Activated T-cell treated with anti-CD3 and anti-CD28 coated beads, Interleukin-2, amount 50 U/mL, for 48 hours (primary cell): ENCODE measurements around the gene MIAT.

Experiments
- DNase-seq, 2 experiments: peaks; one replicate each; pipeline ENCODE4 v3.0.0-alpha.2; 2020

MIAT gene

GRCh38 chr22:26670459-26670858 is 13.1 kb downstream of the MIAT start:
- no peak for DNase-seq

GRCh38 chr22:26671317-26672059 is 14.1 kb downstream of the MIAT start:
- DNase-seq = peak; percentile 80 to 81

DNA sequence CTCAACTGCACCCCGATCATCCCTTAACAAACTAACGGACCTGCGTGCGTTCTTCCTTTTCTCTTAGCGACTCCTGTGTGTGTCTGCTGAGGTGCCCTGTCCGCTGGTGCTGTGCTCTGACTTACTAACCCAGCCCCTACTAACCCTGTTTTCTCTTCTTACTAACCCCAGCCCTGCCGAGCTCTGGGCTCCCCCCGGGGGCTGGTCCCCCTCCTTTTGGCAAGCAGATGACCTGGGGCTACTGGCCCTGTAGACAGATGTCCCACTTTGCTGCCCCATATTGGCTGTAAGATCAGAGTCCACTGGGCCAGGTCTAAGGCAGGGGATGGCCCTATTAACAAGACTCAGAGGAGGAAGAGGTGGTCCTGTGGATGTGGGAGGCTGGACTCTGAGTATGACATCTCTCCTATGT is 14.7 kb downstream of the MIAT start:
- peak in 1 of 2 experiments; percentile 55 for DNase-seq

- peak; percentile 92 to 95 for DNase-seq
Measured at GRCh38 chr22:26672590-26673468, 15.4 kb downstream of the MIAT start.

DNA sequence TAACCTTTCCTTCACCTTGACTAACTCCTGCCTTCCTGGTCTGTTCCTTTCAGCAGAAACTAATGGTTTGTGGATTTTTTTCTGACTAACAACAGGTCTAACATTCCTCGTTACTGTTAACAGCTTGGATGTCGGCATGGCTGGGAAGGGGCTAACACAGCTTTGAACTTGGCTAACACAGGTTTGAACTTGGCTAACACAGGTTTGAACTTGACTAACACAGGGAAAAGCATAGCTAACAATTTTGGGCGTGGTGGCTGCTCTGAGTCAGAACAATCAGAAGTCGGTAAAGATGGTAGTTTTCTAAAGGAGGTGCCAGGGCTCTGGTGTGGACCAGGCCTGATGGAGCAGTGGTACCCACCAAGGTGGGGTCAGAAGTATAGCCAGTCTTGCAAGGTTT is 16.1 kb downstream of the MIAT start:
- DNase-seq = peak; percentile 51 to 61

DNA sequence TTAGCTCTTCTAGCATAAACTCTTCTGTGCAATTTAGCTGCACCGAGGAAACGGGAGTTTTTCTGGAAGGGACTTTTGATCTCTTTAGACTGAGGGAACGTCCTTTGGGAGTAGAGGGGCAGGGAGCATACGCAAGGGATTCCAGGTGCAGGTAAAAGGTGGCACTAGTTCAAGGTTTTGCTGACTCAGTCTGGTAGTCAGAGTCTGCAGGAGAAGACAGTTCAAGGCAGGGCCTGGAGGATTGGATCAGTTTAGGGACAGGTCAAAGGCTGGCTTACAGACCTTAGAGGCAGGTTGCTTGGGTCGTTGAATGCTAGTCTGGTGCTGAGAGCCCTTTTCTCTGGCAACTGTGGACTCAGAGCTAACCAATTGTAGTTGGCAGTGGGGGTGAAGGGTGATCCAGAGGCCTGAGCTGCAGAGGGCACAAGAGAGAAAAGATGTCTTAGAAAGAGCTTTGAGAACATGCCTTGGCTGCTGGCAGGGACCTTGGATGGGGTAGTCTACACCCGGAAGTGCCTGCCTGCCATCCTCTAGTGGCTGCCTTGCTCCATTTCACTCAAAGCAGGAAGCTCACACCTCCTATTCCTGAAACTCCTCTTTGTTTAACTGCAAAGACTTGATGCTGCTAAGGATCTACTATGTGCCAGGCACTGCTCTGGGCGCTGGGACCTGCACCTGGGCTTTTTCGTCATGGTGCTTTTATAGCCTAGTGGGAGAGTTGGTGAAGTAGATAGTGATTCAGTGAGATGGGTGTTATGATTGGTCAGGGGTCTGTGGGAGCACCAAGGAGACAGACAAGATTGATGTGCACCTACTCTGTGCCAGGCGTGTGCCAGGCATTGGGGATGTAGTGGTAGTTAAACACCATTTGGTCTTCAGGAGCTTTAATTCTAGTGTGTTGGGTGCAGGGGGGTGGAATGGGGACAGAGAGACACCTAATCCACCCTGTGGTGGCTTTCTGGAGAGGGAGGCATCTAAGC is 17.1 kb downstream of the MIAT start:
- peak in 1 of 2 experiments; percentile 37 for DNase-seq

GRCh38 chr22:26675687-26676268 is 18.4 kb downstream of the MIAT start:
- no peak for DNase-seq

DNA sequence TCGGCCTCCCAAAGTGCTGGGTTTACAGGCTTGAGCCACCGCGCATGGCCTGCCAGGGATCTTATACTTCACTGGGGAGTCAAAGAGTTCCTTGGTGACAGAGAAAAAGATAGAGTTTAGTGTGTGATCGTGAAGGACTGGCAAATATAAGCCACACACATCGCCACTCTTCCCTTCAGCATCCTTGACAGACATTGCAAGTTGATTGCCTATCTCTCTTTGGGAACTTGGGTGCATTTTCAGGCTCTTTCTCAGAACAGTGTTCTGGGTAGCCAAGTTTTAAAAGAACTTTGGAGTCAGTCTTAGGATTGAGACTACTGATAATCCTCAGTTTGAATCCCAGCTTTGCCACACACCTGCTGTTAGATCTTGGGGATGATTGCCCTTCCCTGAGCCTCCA is 19.8 kb downstream of the MIAT start:
- DNase-seq = no peak

DNA sequence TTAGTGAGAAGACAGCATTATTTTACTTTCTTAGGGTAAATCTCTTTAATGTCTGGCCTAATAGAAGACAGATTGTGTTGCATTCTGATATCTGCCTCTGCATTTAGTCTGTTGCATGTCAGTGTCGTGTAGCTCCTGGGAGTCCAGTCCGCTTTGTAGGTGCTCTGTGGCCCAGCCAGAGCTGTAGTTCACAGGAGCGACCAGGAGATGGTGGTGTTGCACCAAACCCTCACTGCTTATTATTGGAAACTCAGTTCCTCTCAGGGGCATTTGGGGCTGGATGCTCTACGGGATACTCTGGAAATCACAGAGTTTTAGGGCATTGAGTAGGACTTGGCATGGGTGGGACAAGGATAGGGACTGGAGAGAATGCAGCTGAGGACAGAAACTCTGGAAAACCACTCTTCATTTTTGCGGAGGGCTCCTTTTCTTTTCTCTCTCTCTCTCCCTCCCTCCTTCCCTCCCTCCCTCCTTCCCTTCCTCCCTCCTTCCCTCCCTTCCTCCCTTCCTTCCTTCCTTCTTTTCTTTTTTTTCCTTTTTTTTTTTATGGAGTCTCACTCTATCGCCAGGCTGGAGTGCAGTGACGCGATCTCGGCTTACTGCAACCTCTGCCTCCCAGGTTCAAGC is 21.7 kb downstream of the MIAT start:
- peak; percentile 86 to 87 for DNase-seq

GRCh38 chr22:26680485-26680884 is 23.1 kb downstream of the MIAT start:
- no peak for DNase-seq

- no peak for DNase-seq
Measured at GRCh38 chr22:26681395-26681821, 24.0 kb downstream of the MIAT start.

DNA sequence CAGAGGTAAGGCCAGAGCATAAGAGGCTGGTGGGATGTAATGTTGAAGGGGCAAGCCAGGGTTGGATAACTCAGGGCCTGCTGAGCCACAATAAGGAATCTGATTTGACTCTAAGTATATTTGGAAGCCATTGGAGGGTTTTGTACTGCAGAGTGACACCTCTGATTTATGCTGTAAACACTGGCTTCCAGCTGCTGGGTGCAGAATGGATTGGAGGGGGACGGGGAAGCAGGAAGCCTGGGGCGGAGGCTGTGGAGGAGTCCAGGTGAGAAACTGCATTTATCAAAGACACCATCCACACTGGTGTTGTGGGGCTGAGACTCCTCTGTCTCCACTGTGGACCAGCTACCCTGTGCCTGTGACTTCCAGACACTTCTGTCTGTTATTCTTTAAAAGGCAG is 26.8 kb downstream of the MIAT start:
- DNase-seq = no peak

- no peak for DNase-seq
Measured at GRCh38 chr22:26685601-26686000, 28.2 kb downstream of the MIAT start.

- no peak for DNase-seq
Measured at GRCh38 chr22:26687439-26687838, 30.1 kb downstream of the MIAT start.

DNA sequence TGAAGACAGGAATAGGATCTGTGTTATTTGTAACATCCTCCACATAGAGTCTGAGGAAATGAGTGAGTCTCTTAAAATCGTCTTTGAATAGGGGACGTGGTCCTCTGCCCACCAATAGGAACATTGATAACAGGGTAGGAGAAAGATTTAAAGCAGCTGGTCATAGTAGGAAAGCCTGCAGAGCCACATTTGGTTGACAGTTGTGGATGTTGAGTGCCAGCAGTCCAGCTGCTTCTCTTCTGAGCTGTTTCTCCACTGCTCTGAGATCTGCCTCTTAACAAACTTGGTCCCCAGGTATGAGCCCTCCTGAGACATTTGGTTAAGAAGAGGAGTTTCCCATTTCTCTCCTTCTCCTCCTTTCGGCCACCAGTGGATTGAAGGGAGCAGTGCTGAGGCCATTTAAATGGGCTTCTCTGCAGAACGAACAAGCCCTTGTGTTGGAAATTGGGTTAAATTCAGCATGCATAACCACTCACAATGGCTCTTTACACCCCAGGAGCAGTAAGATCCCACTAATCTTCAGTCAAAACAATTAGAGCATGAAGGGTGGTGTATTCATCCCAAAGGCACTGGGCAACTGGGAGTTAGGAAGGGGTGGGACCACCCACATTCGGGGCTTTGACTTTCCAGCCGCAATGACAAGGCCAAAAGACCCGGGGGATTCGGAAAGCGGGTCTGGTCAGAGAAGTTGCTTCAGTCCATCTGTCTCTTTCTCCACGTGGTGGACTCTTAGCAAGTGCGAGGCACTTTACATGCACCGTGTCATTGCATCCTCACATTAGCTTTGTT is 32.3 kb downstream of the MIAT start:
- no peak for DNase-seq

DNA sequence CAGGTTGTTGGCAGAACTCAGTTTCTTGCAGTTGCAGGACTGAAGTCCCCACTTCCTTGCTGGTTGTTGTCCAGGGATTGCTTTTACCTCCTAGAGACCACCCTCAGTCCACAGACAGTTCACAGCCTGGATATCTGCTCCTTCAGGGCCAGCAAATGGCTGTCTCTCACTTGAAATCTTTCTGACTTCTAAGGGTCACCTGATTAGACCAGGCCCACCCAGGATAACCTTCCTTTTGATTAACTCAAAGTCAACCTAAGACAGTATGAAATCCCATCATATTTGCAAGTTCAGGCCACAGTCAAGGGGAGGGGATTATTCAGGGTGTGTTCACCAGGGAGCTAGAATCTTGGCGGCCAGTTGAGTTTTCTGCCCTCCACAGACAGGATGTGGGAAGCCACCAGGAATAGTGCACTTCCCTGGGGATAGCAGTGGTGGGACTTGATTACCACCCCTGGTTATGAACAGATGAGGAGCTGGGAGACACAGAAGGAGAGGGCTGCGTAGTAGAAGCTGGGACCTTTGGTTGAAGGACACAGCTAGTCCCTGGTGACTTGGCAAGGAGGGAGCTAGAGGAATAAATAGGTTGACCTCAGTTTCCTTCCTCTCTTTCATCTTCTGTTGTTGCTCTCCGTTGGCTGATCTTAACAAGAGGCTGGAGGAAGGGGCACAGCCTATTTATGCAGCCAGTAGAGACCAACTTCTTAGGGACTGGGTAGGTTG is 33.4 kb downstream of the MIAT start:
- no peak for DNase-seq

- no peak for DNase-seq
Measured at GRCh38 chr22:26691377-26691716, 34.0 kb downstream of the MIAT start.

DNA sequence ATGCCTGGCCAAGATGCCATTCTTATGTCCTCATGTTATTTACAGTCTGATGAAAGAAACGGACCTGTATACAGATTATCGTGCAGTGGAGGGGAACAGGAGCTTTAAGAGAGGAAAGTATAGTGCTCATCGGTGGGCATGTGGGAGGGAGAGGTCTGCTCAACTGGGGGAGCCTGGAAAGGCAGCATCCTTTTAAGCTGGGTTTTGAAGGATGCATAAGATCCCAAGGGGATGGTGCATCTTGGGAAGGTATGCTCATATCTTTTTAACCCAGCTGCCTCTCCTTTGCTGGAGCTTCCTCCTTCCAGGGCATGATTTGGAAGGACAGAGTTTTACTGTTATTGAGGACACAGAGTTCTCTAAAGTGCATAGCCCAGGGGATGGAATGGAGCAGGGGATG is 34.8 kb downstream of the MIAT start:
- no peak for DNase-seq

GRCh38 chr22:26697151-26697550 is 39.8 kb downstream of the MIAT start:
- DNase-seq = no peak

- no peak for DNase-seq
Measured at GRCh38 chr22:26700462-26700861, 43.1 kb downstream of the MIAT start.

GRCh38 chr22:26700886-26701285 is 43.5 kb downstream of the MIAT start:
- no peak for DNase-seq
